ENCODE data around the gene P2RY6. TPM values are rescaled to one million over a fixed set of nuclear protein-coding genes. Genes with fewer than 3 reads are reported as not detected.

The P2RY6 gene
- total RNA-seq, 1 experiment from 2014 or later, result 0.15 TPM

DNA sequence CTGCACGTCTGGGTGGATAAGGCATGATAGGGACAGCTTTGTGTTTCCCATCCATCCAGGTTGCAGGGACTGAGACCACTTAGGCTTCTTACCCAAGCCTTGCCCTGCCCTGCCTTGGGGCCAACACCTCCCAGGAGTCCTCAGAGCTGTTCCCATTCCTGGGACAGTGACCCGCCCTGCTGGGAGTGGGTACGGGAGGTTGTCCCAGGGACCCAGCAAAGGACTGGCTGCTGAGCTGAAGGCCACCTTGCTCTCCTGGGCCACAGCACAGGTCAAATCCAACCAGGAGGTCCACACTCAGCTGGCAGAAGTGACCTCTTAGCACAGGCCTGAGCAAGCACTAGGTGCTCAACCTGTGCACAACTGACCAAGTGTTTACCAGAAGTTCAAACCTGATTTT, 19.1 kb downstream of the P2RY6 start:
- Histone ChIP-seq H3K79me2 (ENCODE audit: insufficient read depth, low read length) (no peaks in the 10 kb centered on the region), H3K4me3 (replicated peaks in 1 of 2; ENCODE audit: low read depth in 1 of 2, low read length in 2 of 2) (no peak overlapping the region), H3K27me3 (ENCODE audit: insufficient read depth, low read length) (no peaks in the 10 kb centered on the region; the same call in 1 of the 2 replicates), H3K36me3 (ENCODE audit: control insufficient read depth in 1 of 2, insufficient read depth in 2 of 2, low read length in 2 of 2) (no peaks in the 10 kb centered on the region), H4K20me1 (ENCODE audit: insufficient read depth) (no peaks in the 10 kb centered on the region), H3K4me2 (ENCODE audit: low read length) (no peak overlapping the region), H2AFZ (ENCODE audit: low read depth, low read length, poor library complexity, severe bottlenecking) (no peak overlapping the region), H3K9ac (ENCODE audit: low read length) (no peak overlapping the region), H3K9me2 (ENCODE audit: insufficient read depth) (no peaks in the 10 kb centered on the region), H3K4me1 (ENCODE audit: control insufficient read depth in 1 of 2, insufficient read depth in 2 of 2, low read length in 2 of 2) (peaks cover 4 to 18% of the 10 kb centered on the region in 2 experiments; a peak in 2 of 4 replicates), H3K9me3 (ENCODE audit: control insufficient read depth in 1 of 2, insufficient read depth in 1 of 2, low read depth in 1 of 2, low read length in 2 of 2) (no peaks in the 10 kb centered on the region), H3K27ac (ENCODE audit: low read depth, low read length) (no peak overlapping the region)
- DNase-seq (ENCODE audit: low read depth, low spot score), result no peak
- intact Hi-C loops (cut with micrococcal nuclease), result no loop called here
- POLR2A ChIA-PET, result no interaction called here
- TF ChIP-seq, protein P1, sequence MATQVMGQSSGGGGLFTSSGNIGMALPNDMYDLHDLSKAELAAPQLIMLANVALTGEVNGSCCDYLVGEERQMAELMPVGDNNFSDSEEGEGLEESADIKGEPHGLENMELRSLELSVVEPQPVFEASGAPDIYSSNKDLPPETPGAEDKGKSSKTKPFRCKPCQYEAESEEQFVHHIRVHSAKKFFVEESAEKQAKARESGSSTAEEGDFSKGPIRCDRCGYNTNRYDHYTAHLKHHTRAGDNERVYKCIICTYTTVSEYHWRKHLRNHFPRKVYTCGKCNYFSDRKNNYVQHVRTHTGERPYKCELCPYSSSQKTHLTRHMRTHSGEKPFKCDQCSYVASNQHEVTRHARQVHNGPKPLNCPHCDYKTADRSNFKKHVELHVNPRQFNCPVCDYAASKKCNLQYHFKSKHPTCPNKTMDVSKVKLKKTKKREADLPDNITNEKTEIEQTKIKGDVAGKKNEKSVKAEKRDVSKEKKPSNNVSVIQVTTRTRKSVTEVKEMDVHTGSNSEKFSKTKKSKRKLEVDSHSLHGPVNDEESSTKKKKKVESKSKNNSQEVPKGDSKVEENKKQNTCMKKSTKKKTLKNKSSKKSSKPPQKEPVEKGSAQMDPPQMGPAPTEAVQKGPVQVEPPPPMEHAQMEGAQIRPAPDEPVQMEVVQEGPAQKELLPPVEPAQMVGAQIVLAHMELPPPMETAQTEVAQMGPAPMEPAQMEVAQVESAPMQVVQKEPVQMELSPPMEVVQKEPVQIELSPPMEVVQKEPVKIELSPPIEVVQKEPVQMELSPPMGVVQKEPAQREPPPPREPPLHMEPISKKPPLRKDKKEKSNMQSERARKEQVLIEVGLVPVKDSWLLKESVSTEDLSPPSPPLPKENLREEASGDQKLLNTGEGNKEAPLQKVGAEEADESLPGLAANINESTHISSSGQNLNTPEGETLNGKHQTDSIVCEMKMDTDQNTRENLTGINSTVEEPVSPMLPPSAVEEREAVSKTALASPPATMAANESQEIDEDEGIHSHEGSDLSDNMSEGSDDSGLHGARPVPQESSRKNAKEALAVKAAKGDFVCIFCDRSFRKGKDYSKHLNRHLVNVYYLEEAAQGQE (IDR thresholded peaks at IDR 0.05; ENCODE audit: low read depth), result no peak
- TF ChIP-seq POLR2AphosphoS5 (IDR thresholded peaks at IDR 0.05; ENCODE audit: low read depth, low read length) (no peak), FOSL1 (IDR thresholded peaks at IDR 0.05; ENCODE audit: low read depth) (no peak), EZH2 (IDR thresholded peaks at IDR 0.05) (no peak), POLR2A (IDR thresholded peaks at IDR 0.05; ENCODE audit: borderline replicate concordance, extremely low read depth, insufficient read depth, insufficient read length) (no peak), SP1 (IDR thresholded peaks at IDR 0.05; ENCODE audit: low read depth) (no peak), ELF1 (IDR thresholded peaks at IDR 0.05; ENCODE audit: borderline replicate concordance, low read depth) (no peak), SRF (IDR thresholded peaks at IDR 0.05; ENCODE audit: low read depth) (no peak)
- TF ChIP-seq, protein P2, sequence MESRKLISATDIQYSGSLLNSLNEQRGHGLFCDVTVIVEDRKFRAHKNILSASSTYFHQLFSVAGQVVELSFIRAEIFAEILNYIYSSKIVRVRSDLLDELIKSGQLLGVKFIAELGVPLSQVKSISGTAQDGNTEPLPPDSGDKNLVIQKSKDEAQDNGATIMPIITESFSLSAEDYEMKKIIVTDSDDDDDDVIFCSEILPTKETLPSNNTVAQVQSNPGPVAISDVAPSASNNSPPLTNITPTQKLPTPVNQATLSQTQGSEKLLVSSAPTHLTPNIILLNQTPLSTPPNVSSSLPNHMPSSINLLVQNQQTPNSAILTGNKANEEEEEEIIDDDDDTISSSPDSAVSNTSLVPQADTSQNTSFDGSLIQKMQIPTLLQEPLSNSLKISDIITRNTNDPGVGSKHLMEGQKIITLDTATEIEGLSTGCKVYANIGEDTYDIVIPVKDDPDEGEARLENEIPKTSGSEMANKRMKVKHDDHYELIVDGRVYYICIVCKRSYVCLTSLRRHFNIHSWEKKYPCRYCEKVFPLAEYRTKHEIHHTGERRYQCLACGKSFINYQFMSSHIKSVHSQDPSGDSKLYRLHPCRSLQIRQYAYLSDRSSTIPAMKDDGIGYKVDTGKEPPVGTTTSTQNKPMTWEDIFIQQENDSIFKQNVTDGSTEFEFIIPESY (IDR thresholded peaks at IDR 0.05; ENCODE audit: extremely low read depth, insufficient replicate concordance, low read length), result no peak
- TF ChIP-seq, protein P3, sequence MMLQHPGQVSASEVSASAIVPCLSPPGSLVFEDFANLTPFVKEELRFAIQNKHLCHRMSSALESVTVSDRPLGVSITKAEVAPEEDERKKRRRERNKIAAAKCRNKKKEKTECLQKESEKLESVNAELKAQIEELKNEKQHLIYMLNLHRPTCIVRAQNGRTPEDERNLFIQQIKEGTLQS (IDR thresholded peaks at IDR 0.05), result no peak
- TF ChIP-seq, protein P4, sequence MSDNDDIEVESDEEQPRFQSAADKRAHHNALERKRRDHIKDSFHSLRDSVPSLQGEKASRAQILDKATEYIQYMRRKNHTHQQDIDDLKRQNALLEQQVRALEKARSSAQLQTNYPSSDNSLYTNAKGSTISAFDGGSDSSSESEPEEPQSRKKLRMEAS (IDR thresholded peaks at IDR 0.05), result no peak
- RAD21 ChIA-PET (ENCODE audit: low non-redundant PET in 1 of 2, low total read pairs in 2 of 2, uncharacterized antibody in 2 of 2, unreplicated experiment in 2 of 2), result no interaction called here
- no TSS peak for BruUV-seq (replicated peaks)
- CTCF ChIA-PET, result interaction anchor here (0.9 to 3.1 kb wide), 2 partner anchors 16 to 45 kb away, joined by 3 to 23 read pairs; partner anchors contain the start of gene ARHGEF17
- ATAC-seq, result no peak

Data from HCT116 (cell line).